NOMO-1 treated with DMSO at 0.1 percent for 48 hours (cell line): ENCODE measurements around the gene EDIL3.
A peak's percentile ranks its signal among the peaks of the same experiment; 100 is the strongest.

Source experiments
- DNase-seq: peaks from one replicate; lab custom pipeline; 2025; ENCODE audit not compliant: unreplicated experiment; lab: John Stamatoyannopoulos, UW

EDIL3 gene

GRCh38 chr5:83972909-83973308 is 411.8 kb downstream of the EDIL3 start:
- DNase-seq = no peak

- no peak for DNase-seq
Measured at GRCh38 chr5:83972236-83972635, 412.4 kb downstream of the EDIL3 start.

- DNase-seq = no peak
Measured at GRCh38 chr5:83967417-83967816, 417.3 kb downstream of the EDIL3 start.

GRCh38 chr5:83965441-83965840 is 419.2 kb downstream of the EDIL3 start:
- DNase-seq = peak; percentile 33

- DNase-seq = peak; percentile 60
Measured at GRCh38 chr5:83964271-83964670, 420.4 kb downstream of the EDIL3 start.

GRCh38 chr5:83957188-83957587 is 427.5 kb downstream of the EDIL3 start:
- DNase-seq = no peak

- DNase-seq = no peak
Measured at GRCh38 chr5:83956386-83956785, 428.3 kb downstream of the EDIL3 start.

- DNase-seq = no peak
Measured at GRCh38 chr5:83955916-83956315, 428.8 kb downstream of the EDIL3 start.

- DNase-seq = no peak
Measured at GRCh38 chr5:83947763-83948162, 436.9 kb downstream of the EDIL3 start.

- no peak for DNase-seq
Measured at GRCh38 chr5:83946516-83946915, 438.2 kb downstream of the EDIL3 start.

GRCh38 chr5:83942155-83942554 is 442.5 kb downstream of the EDIL3 start:
- no peak for DNase-seq

- peak; percentile 20 for DNase-seq
Measured at GRCh38 chr5:83937837-83938236, 446.8 kb downstream of the EDIL3 start.

GRCh38 chr5:83931969-83932368 is 452.7 kb downstream of the EDIL3 start:
- no peak for DNase-seq

- DNase-seq = peak; percentile 9
Measured at GRCh38 chr5:83927140-83927733, 457.4 kb downstream of the EDIL3 start.

- DNase-seq = no peak
Measured at GRCh38 chr5:83925955-83926337, 458.7 kb downstream of the EDIL3 start.

GRCh38 chr5:83925321-83925954 is 459.2 kb downstream of the EDIL3 start:
- DNase-seq = no peak

- no peak for DNase-seq
Measured at GRCh38 chr5:83924891-83925290, 459.8 kb downstream of the EDIL3 start.

- DNase-seq = no peak
Measured at GRCh38 chr5:83924171-83924570, 460.5 kb downstream of the EDIL3 start.

- DNase-seq = no peak
Measured at GRCh38 chr5:83922699-83923098, 462.0 kb downstream of the EDIL3 start.

- DNase-seq = no peak
Measured at GRCh38 chr5:83921666-83922193, 462.9 kb downstream of the EDIL3 start.

- peak; percentile 65 for DNase-seq
Measured at GRCh38 chr5:83919071-83920041, 465.3 kb downstream of the EDIL3 start.
